GM23338 (cell line): ENCODE measurements around the gene SRF. TPM values are rescaled to one million over a fixed set of nuclear protein-coding genes. Genes with fewer than 3 reads are reported as not detected.

Source experiments
- ATAC-seq: fragments of 200-7000 bp; cut with Tn5 transposase; 3 replicates; pipeline ENCODE4 v1.9.1; 2020
- DNase-seq: peaks from one replicate; pipeline ENCODE4 v3.0.0-alpha.2; 2015; ENCODE audit warnings: low spot score
- H2AFZ ChIP-seq: fragments of 200-600 bp; sonication (generic); 2 replicates; pipeline ENCODE4 v1.8.0; 2016; ENCODE audit warnings: antibody characterized with exemption, mild to moderate bottlenecking, moderate library complexity
- H3F3A ChIP-seq: fragments of 200-600 bp; sonication (generic); replicated peaks from 2 replicates; pipeline ENCODE4 v1.8.0; 2017; ENCODE audit warnings: antibody characterized with exemption, mixed run types, low read depth
- H3K27ac ChIP-seq: fragments of 200-600 bp; sonication (generic); 2 replicates; pipeline ENCODE4 v1.6.1; 2016; ENCODE audit warnings: low read depth
- H3K27me3 ChIP-seq: fragments of 200-600 bp; sonication (generic); 2 replicates; pipeline ENCODE4 v1.8.0; 2016; ENCODE audit warnings: mild to moderate bottlenecking, mixed run types, moderate library complexity; ENCODE audit not compliant: insufficient read depth
- H3K36me3 ChIP-seq: fragments of 200-600 bp; sonication (generic); 2 replicates; pipeline ENCODE4 v1.8.0; 2016; ENCODE audit warnings: mild to moderate bottlenecking; ENCODE audit not compliant: insufficient read depth
- H3K4me1 ChIP-seq: fragments of 200-600 bp; sonication (generic); 2 replicates; pipeline ENCODE4 v1.8.0; 2016; ENCODE audit warnings: mild to moderate bottlenecking, moderate library complexity; ENCODE audit not compliant: insufficient read depth
- H3K4me2 ChIP-seq: fragments of 200-600 bp; sonication (generic); 2 replicates; pipeline ENCODE4 v1.7.1; 2017; ENCODE audit warnings: mixed run types
- H3K4me3 ChIP-seq: fragments of 200-600 bp; sonication (generic); 2 replicates; pipeline ENCODE4 v1.6.1; 2016; ENCODE audit warnings: mixed run types
- H3K79me2 ChIP-seq: fragments of 200-600 bp; sonication (generic); replicated peaks from 2 replicates; pipeline ENCODE4 v1.8.0; 2017; ENCODE audit warnings: mild to moderate bottlenecking; ENCODE audit not compliant: insufficient read depth
- H3K9me2 ChIP-seq: fragments of 200-600 bp; sonication (generic); 2 replicates; pipeline ENCODE4 v1.8.0; 2017; ENCODE audit not compliant: insufficient read depth
- H4K20me1 ChIP-seq: fragments of 200-600 bp; sonication (generic); replicated peaks from 2 replicates; pipeline ENCODE4 v1.8.0; 2017; ENCODE audit warnings: mild to moderate bottlenecking; ENCODE audit not compliant: insufficient read depth
- H3K27ac Mint-ChIP-seq: 2 replicates; pipeline ENCODE4 v1.8.0; 2020; ENCODE audit warnings: inconsistent platforms, mild to moderate bottlenecking, moderate library complexity, mixed read lengths
- H3K27me3 Mint-ChIP-seq: 3 replicates; pipeline ENCODE4 v1.8.0; 2022; ENCODE audit warnings: low read depth, mild to moderate bottlenecking, moderate library complexity, mixed read lengths, inconsistent platforms; ENCODE audit not compliant: insufficient read depth, poor library complexity
- H3K36me3 Mint-ChIP-seq: 3 replicates; pipeline ENCODE4 v1.8.0; 2021; ENCODE audit warnings: low read depth, mild to moderate bottlenecking, inconsistent platforms, moderate library complexity, mixed read lengths
- H3K4me1 Mint-ChIP-seq: 3 replicates; pipeline ENCODE4 v1.8.0; 2020; ENCODE audit warnings: mild to moderate bottlenecking, inconsistent platforms, mixed read lengths
- H3K4me3 Mint-ChIP-seq: 3 replicates; pipeline ENCODE4 v1.8.0; 2021; ENCODE audit warnings: moderate library complexity, mild to moderate bottlenecking, inconsistent platforms, mixed read lengths
- H3K9me3 Mint-ChIP-seq: 3 replicates; pipeline ENCODE4 v1.8.0; 2020; ENCODE audit warnings: moderate library complexity, mild to moderate bottlenecking, inconsistent platforms, mixed read lengths
- CREB1 ChIP-seq: fragments of 250-450 bp; sonication (Bioruptor Pico); IDR thresholded peaks from 2 replicates; pipeline ENCODE4 v1.5.0; 2020; ENCODE audit warnings: low read depth, mild to moderate bottlenecking, moderate library complexity
- CTCF ChIP-seq, 2 experiments: fragments of 200-600 bp in 1 of 2; sonication (generic) in 1 of 2; conservative IDR thresholded peaks; 2 replicates each; pipeline versions ENCODE4 v1.5.1 to v1.6.1; 2016 to 2017; ENCODE audit warnings: antibody characterized with exemption in 2 of 2, low read depth in 2 of 2, mild to moderate bottlenecking in 2 of 2, moderate library complexity in 1 of 2
- EZH2 ChIP-seq: fragments of 200-600 bp; sonication (generic); IDR thresholded peaks from one replicate; pipeline ENCODE4 v1.8.0; 2017; ENCODE audit warnings: antibody characterized with exemption, mild to moderate bottlenecking, low read depth; ENCODE audit not compliant: unreplicated experiment
- POLR2AphosphoS5 ChIP-seq: IDR thresholded peaks from 2 replicates; pipeline ENCODE4 v1.6.1; 2016; ENCODE audit warnings: antibody characterized with exemption, low read depth
- STAT1 ChIP-seq: IDR thresholded peaks from one replicate; pipeline ENCODE4 v1.6.1; 2016; ENCODE audit warnings: antibody characterized with exemption; ENCODE audit not compliant: unreplicated experiment
- ZNF331 ChIP-seq: fragments of 250-450 bp; sonication (Bioruptor Pico); IDR thresholded peaks from 2 replicates; pipeline ENCODE4 v1.5.0; 2020; ENCODE audit warnings: low read depth, mild to moderate bottlenecking, moderate library complexity
- long read RNA-seq: library from polyadenylated mRNA; unstranded; transcript quantifications from one replicate; pipeline ENCODE4 v2.0.0, GENCODE V29; 2020; ENCODE audit not compliant: unreplicated experiment
- polyA plus RNA-seq: library from polyadenylated mRNA; unstranded; fragments of >200 nt; fragmentation: Nextera tagmentation; extraction: Ambion mirVana; gene quantifications from 2 replicates; pipeline ENCODE4 v1.2.1, GENCODE V29; 2016
- total RNA-seq: library from RNA; depleted of rRNA; stranded (reverse); fragments of >200 nt; shearing (Covaris generic); gene quantifications from 2 replicates; pipeline ENCODE4 v1.2.3, GENCODE V29; 2014; rRNA removed
- TF ChIP-seq, protein P1 (sequence below): IDR thresholded peaks from one replicate; pipeline ENCODE4 v1.6.1; 2018; ENCODE audit warnings: antibody characterized with exemption; ENCODE audit not compliant: unreplicated experiment
- TF ChIP-seq, protein P2 (sequence below): IDR thresholded peaks from 2 replicates; pipeline ENCODE4 v1.6.1; 2016; ENCODE audit warnings: antibody characterized with exemption

Gene SRF
- total RNA-seq: 49.7 and 54.9 TPM in 2 replicates
- 9.9 and 13.4 TPM in 2 replicates for polyA plus RNA-seq
- long read RNA-seq, full-length matches to known transcripts: 1 of 6 reads
- long read RNA-seq, partial matches to known transcripts: 0 of 6 reads
- long read RNA-seq, other reads (novel, unspliced or antisense): 5 of 6 reads

DNA sequence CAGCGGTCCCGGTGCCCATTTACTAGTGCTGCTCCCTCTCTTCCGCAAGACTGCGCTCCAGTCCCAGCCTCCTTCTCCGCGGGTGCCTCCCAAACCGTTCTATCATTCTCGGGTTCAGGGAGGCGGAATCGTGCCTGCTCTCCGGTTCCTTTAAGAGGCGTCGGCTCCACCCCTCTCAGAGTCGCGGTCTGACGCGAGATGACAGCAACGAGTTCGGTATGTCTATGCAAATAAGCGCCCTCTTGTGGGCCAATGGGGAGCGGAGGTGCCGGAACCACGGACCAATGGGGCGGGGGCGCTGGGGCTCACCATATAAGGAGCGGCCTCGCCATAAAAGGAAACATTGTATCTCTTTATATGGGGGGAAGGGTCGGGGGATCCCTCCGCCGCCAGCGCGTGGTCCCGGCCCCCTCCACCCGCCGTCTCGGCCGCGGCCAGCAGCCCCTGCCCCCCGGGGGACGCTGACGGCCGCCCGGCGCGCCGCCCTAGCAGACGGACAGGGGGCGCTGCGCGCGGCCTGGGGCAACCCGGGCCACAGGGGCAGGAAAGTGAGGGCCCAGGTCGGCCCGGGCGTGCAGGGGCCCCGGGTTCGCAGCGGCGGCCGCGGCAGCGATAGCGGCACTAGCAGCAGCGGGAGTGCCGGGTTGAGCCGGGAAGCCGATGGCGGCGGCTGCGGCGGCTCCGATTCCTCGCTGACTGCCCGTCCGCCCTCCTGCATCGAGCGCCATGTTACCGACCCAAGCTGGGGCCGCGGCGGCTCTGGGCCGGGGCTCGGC is at the start of gene SRF:
TSS of gene SRF (plus strand) at position 339 of the 776 bp plus-strand sequence. CDS start at position 727, 388 bp downstream.
- H3K27me3 ChIP-seq: peaks cover 9% of the 10 kb centered on the region
- TF ChIP-seq, protein P1, sequence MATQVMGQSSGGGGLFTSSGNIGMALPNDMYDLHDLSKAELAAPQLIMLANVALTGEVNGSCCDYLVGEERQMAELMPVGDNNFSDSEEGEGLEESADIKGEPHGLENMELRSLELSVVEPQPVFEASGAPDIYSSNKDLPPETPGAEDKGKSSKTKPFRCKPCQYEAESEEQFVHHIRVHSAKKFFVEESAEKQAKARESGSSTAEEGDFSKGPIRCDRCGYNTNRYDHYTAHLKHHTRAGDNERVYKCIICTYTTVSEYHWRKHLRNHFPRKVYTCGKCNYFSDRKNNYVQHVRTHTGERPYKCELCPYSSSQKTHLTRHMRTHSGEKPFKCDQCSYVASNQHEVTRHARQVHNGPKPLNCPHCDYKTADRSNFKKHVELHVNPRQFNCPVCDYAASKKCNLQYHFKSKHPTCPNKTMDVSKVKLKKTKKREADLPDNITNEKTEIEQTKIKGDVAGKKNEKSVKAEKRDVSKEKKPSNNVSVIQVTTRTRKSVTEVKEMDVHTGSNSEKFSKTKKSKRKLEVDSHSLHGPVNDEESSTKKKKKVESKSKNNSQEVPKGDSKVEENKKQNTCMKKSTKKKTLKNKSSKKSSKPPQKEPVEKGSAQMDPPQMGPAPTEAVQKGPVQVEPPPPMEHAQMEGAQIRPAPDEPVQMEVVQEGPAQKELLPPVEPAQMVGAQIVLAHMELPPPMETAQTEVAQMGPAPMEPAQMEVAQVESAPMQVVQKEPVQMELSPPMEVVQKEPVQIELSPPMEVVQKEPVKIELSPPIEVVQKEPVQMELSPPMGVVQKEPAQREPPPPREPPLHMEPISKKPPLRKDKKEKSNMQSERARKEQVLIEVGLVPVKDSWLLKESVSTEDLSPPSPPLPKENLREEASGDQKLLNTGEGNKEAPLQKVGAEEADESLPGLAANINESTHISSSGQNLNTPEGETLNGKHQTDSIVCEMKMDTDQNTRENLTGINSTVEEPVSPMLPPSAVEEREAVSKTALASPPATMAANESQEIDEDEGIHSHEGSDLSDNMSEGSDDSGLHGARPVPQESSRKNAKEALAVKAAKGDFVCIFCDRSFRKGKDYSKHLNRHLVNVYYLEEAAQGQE: peak; percentile 7
- TF ChIP-seq EZH2: no peak
- TF ChIP-seq STAT1: no peak
- TF ChIP-seq, protein P2, sequence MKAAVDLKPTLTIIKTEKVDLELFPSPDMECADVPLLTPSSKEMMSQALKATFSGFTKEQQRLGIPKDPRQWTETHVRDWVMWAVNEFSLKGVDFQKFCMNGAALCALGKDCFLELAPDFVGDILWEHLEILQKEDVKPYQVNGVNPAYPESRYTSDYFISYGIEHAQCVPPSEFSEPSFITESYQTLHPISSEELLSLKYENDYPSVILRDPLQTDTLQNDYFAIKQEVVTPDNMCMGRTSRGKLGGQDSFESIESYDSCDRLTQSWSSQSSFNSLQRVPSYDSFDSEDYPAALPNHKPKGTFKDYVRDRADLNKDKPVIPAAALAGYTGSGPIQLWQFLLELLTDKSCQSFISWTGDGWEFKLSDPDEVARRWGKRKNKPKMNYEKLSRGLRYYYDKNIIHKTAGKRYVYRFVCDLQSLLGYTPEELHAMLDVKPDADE: no peak
- peak; percentile 38 to 67 for TF ChIP-seq CTCF (conservative IDR thresholded peaks at IDR 0.05; ENCODE audit: low read depth in 2 of 2)
- TF ChIP-seq ZNF331: no peak
- TF ChIP-seq POLR2AphosphoS5: peak; percentile 74
- peak; percentile 78 for TF ChIP-seq CREB1 (CRISPR knock-in tag)
- ATAC-seq (peak; percentile 56), DNase-seq (peak; percentile 100)
- peaks cover 32% of the 10 kb centered on the region for H3K79me2 ChIP-seq
- Mint-ChIP-seq H3K9me3 (peaks cover 2% of the 10 kb centered on the region; the same call in 2 of the 3 replicates), H3K4me1 (peaks cover 33% of the 10 kb centered on the region), H3K4me3 (peak within 1 kb of the TSS; percentile 91), H3K36me3 (peaks cover 28% of the 10 kb centered on the region), H3K27me3 (peaks cover 25% of the 10 kb centered on the region), H3K27ac (peak within 1 kb of the TSS; percentile 99)
- peaks cover 13% of the 10 kb centered on the region for H3K36me3 ChIP-seq
- peak within 1 kb of the TSS; percentile 91 for H3K4me3 ChIP-seq
- H3K9me2 ChIP-seq: no peaks in the 10 kb centered on the region
- peak within 1 kb of the TSS; percentile 84; the same call in 1 of the 2 replicates for H2AFZ ChIP-seq
- H4K20me1 ChIP-seq: peaks cover 13% of the 10 kb centered on the region
- peak within 1 kb of the TSS; percentile 91 for H3K4me2 ChIP-seq
- H3K27ac ChIP-seq: peak within 1 kb of the TSS; percentile 100
- peaks cover 14% of the 10 kb centered on the region for H3K4me1 ChIP-seq
- peaks cover 13% of the 10 kb centered on the region for H3F3A ChIP-seq
